HG03442 (cell line): ENCODE measurements around the gene PPA2.
"Not testable (repeated sequence)": the region's sequence is repeated elsewhere in the genome, so short reads cannot be mapped to it uniquely, and the experiment has no call there.

Experiments
- ATAC-seq: cut with Tn5 transposase; IDR thresholded peaks from one replicate; pipeline ENCODE4 v1.9.1; 2021; ENCODE audit warnings: mild to moderate bottlenecking, moderate library complexity; ENCODE audit not compliant: unreplicated experiment

Gene PPA2

DNA sequence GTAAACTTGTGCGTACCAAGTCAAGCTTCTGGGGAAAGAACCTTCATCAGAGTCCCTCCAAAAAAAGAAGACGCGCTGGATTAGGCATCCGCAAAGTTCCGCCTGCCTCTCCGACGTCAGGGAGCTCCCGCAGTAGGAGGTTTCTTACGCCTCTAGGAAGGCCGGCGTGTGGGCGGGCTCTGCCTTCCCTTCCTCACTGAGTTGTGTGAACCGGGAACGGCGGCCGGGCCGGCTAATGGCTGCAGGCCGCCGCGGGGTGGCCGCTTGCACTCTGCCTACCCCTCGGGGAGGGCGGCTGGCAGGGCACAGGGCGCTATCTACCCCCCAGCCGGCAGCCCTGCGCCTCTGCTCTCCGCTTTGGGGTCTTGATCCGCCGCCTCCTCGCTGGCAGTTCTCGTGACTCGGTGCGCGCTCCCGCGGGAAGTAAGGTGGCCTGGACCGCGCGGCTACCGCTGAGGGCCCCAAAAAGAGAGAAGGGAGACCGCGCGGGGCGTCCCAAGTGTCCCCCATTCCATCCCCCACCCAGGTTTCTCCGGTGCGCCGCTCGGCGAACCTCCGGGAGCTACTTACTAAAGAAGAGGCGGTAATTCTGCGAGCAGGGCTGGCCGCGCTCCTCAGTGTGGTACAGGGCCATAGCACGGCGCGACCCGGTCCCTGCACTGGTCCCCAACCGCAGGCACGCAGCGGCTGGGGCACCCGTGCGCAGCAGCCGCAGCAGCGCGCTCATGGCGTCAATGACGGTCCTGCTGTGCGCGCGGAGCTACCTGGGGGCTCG is at the start of gene PPA2:
TSS of gene PPA2 (minus strand) at position 739 of the 775 bp plus-strand sequence. CDS start at position 727, 12 bp downstream.
- peak; percentile 82 for ATAC-seq

DNA sequence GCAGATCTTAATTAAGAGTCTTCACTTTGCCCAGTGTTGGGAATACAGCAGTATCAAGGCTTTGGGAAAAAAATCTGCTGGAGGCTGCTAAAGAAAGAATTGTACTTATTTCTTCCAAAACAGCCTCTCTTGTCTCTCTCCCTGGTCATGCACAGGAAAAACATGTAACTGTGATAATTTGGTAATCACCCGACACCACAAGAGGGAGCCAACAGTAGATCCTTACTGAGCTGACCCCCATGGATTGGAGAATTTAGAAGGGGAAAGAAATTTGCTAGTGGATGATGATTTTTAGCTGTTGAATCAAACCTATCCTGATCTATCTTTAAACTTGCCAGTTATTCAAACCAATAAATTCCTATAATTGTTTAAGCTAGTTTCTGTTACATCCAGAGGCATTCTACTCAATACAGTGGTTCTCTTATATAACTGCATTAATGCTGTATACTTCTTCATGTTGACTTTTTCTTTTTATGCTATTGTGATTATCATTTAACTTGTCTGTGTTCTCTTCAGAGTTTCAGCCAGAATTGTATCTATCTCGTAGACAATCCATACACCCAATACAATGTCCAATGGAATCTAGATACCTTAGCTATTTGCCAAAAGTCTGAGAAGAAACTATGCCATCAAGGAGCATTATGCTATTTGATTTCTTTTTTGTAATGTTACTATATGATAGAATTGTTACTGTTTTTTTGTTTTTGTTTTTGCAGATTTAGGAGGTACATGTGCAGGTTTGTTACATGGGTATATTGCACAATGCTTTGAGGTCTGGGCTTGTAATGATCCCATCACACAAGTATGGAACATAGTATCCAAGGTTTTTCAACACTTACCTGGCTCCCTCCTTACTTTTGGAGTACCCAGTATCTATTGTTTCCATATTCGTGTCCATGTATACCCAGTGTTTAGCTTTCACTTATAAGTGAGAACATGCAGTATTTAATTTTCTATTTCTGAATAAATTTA is 47.2 kb upstream of the PPA2 start:
- peak; percentile 77 for ATAC-seq

DNA sequence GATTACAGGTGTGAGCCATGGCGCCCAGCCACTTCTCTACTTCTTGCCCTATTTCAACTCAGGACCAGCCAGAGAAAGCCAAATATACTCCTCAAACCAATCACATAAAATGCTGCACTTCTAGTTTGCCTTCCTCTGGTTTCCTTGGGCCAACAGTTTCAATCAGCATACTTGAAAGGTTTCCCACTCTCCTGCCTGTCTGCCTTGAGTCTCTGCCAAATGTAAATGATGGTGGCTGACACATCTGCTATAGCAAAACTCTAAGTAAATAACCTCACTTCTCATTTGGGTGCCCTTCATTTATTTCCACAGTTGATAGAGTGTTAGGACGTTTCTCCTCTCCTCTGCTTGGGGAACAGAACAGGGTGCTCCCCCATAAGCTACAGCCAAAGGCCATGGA is 36.4 kb upstream of the PPA2 start:
- ATAC-seq: no peak

DNA sequence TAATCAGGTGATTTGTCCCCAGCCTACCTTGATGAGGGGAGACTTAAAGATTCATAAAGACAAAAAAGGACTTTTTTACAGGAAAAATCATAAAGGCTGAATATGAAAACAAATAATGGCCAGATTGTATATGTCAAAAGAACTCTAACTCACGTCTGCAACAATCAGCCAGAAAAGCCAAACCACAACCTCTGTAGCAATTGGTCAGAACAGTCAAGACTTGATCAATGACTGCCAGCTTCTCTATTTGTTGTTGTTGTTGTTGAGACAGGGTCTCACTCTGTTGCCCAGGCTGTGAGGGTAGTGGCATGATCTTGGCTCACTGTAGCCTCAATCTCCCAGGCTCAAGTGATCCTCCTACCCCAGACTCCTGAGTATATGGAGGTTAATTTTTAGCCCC is 35.9 kb upstream of the PPA2 start:
- no peak for ATAC-seq

DNA sequence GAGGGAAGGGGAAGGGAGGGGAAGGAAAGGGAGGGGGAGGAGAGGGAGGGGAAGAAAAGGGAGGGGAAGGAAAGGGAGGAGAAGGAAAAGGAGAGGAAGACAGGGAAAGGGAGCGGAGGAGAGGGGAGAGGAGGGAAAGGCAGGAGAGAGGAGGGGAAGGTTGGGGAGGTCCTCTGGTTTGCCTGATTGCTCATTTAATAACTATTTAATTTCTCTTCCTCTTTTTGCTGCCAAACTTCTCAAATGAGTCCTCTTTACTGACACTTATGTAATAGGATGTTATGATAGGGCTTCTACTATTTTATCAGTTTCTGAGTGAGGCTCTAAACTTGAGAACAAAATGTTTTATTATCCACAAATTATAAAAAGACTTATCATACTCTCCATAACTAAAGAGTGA is 35.4 kb upstream of the PPA2 start:
- peak; percentile 95 for ATAC-seq

DNA sequence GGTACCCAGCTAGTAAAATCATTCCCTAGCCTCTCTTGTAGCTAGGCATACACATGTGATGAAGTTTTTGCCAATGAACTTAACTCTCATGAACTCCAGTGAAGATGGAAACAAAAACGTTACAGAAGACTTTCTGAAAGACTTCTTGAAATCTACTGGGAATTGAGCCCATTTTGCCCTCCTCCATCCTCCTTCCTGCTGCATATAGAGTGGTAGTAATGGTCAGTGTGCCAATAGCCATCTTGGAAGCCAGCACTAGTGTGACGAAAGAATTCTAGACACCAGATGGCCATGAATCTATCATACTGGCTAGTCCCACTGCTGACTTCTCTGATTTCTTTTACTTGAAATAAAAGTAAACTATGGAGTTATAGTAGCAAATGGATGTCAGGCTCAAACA is 30.9 kb upstream of the PPA2 start:
- no peak for ATAC-seq

DNA sequence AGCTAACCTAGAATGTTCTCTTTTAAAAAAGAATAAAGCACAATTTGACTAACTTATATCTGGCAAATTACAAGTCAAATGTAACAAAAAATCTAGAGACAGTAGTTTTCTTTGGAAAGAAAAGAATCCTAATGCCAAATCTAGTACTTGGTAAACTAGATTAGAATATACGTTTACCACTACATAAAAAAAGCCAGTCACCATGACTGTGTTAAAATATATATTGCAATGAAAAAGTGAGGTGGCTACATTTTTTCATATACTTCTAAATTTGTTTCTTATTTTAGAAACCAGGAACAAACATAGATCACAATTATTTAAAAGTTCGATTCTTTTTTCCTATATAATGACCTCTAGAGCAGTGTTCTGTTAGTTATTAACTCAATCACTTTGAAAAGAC is 29.6 kb upstream of the PPA2 start:
- ATAC-seq: no peak

DNA sequence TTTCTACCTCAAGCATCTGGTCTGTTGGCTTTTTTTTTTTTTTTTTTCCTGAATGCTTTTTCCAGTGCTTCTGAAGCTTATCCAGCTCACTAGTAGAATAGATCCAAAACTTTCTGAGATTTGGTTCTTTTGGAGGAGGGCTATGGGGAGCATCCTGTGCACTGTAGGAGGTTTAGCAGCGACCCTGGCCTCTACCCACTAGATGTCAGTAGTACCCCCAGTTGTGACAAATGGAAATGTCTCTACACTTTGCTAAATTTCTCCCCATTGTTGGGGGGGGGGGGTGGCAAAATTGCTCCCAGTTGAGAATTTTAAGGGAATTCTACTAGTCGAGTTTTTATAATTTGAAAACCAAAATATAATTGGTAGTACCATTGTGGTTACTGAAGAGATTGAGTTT is 23.0 kb upstream of the PPA2 start:
- ATAC-seq: no peak

DNA sequence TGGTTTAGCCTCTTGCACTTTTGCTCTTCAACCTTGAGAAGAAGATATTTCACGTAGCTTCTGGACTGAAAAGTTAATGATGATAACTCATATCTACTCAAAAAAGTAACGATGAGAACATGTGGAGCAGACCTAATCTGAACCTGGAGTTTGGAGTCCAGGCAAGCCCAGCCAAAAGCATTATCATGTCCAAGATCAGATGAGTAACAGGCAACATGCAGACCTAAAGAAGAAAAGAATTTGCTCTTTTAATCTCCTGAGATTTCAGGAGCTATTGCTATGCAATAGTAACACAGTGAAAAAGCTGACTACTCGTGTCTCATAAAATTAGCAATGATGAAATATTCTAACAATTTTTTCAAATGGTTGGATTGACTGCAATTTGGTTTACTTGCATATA is 21.8 kb upstream of the PPA2 start:
- no peak for ATAC-seq

DNA sequence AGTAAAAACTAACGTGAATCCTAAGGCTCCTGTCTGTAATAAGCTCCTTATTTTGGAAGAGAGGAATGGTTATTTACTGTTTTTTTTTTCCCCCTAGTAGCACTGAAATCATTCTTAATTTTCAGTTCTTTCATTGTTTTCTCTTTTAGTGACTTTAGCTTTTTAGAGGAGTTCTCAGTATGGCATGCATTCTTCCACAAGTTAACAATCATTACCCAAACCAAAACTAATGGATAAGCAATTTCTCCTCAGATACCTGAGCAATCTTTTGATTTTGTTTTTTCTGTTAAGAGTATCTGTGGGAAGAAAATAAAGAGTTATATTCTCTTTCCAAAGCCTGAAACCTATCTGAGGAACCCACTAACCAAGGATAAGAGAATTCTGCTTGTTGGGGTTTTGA is 16.7 kb upstream of the PPA2 start:
- ATAC-seq: no peak

DNA sequence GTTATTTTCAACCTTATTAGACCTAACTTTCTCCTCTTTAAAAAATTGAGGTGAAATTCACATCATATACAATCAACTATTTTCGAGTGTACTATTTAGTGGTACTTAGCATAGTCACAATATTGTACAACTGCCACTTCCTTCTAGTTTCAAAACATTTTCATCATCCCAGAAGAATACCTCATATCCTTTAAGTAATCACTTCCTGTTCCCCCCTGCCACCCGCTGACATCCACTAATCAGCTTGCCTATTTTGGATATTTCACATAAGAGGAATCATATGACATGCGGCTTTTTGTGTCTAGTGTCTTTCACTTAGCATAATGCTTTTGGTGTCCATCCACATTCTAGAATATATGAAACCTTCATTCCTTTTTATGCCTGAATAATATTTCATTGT is 10.0 kb upstream of the PPA2 start:
- ATAC-seq: no peak

DNA sequence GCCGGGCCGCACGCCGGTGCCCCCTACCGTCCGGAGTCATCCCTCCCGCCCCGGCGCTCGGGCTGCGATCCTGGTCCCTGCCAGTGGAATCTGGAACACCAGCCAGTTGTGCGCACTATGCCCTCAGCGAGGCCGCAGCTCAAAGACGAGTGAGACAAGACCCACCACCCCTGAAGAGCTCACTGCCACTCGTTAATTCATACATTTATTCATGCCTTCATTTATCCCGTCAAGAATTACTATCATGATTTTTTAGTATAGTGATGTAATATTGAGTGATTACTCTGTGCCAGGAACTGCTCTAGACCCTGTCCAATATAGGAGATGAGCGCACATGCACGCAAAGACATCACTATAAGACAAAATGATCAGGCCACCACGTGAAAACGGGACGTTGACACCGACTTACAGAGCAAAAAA is 247 bp upstream of the PPA2 start:
- no peak for ATAC-seq

DNA sequence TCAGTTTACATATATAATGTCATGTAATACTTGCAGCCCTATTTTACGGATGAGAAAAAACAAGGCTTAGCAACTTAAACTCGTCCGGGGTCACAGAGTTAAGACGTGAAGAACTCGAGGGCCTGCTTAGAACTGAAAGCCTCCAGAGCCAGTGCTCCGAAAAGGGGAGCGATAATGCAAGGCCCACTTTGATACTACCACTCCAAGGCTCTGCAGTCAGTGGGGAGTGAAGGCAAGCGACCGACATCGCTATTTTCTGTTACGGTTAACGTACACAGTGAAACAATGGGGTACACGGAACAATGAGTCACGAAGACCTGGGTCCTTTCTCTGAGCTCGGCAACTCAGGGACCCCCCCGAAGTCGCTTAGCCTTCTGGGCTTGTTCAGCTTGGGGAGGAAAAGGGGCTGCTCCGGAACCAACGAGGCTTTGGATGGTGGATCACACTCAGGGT is 965 bp downstream of the PPA2 start:
- peak; percentile 27 for ATAC-seq

DNA sequence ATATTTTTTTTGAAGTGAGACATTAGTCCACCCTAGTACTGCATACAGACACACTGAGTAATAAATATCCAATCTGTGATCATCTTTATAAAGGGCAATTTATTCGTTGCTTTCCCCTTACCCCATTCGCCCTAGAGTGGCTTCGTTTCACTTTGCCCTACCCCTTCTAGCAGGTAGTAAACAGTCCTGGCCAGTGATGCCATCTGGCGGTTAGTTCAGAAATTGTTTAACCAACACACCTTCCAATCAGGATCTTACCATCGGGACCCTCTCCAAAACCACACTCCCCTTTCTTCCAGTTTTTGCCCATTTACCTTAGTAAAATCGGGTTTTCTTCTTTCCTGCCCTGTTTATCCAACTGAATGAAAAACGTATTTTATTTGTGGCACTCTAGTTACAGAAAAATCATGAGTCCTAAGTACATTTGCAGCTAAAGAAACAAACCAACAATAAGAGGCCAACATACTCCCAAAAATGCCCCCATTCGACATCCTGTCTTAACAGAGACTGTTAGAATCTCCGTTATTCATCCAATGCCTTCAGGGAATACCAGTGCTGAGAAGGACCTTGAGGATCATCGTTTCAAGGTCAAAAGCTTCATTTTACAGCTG is 2.2 kb downstream of the PPA2 start:
- peak; percentile 27 for ATAC-seq

DNA sequence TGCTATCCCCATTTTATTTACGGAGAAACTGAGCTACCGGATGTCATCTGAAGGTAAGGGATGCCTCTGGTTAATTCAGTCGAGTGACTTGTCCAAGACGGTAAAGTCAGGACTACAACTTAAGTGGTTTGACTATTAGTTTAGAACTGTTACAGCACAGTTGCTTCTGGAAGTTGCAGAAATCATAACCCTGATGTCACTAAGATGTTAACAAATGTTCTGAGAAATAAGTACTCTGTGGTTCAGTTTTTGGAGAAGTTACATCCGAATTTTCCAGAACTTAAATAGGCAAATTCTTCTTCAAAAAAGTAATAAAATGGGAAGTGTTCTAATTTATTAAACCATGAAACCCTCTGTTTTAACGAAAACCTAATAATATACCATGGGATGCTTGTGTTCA is 3.1 kb downstream of the PPA2 start:
- ATAC-seq: no peak

DNA sequence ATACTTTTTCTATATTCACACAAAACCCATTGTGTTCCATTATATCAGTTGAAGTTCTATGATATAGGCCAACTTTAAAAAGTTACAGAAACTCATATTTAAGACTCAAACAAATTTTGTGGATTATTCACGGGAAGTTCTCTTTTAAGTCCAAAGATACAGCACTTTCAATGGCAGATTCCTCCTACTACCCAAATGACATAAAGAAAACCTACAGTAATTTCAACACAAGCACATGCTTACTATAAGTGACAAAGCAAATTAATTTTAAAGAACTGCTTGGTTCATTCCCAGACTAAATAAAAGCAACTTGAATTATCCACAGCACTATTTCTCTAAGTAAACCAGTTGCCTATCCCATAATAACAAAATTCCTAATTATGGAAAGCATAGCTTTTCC is 4.1 kb downstream of the PPA2 start:
- ATAC-seq: no peak

DNA sequence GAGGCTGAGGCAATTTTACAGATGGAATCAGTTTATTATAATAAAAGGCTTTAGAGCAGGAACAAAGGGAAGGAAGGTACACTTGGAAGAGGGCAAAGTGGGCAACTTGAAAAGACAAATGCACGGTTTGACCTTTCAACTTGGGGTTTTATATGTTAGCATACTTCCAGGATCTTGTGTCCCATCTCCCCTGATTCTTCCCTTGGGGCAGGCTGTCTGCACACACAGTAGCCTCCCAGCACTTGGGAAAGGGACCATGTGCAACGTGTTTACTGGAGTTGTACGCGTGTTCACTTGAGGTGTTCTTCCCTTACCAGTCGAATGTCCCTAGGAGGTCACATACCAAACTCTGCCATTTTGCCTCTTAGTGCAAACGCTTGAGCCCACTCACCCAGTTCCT is 7.3 kb downstream of the PPA2 start:
- no peak for ATAC-seq

DNA sequence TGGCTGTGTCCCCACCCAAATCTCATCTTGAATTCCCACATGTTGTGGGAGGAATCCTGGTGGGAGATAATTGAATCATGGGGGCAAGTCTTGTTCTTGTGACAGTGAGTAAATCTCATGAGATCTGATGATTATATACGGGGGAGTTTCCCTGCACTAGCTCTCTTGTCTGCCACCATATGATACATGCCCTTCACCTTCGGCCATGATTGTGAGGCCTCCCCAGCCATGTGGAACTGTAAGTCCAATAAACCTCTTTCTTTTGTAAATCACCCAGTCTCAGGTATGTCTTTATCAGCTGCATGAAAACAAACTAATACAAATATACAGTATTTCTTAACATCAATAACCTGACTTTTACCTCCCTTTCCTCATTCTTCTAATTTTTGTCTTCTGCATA is 9.3 kb downstream of the PPA2 start:
- ATAC-seq: not testable (repeated sequence)

DNA sequence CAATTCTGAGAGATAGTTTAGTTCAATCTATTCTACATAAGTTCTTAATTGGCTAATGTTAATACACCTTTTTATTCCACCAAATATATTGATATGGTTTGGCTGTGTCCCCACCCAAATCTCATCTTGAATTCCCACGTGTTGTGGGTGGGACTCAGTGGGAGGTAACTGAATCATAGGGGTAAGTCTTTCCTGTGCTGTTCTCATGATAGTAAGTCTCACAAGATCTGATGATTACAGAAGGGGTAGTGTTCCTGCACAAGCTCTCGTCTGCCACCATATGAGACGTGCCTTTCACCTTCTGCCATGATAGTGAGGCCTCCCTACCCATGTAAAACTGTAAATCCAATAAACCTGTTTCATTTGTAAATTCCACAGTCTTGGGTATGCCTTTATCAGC is 11.3 kb downstream of the PPA2 start:
- ATAC-seq: no peak

DNA sequence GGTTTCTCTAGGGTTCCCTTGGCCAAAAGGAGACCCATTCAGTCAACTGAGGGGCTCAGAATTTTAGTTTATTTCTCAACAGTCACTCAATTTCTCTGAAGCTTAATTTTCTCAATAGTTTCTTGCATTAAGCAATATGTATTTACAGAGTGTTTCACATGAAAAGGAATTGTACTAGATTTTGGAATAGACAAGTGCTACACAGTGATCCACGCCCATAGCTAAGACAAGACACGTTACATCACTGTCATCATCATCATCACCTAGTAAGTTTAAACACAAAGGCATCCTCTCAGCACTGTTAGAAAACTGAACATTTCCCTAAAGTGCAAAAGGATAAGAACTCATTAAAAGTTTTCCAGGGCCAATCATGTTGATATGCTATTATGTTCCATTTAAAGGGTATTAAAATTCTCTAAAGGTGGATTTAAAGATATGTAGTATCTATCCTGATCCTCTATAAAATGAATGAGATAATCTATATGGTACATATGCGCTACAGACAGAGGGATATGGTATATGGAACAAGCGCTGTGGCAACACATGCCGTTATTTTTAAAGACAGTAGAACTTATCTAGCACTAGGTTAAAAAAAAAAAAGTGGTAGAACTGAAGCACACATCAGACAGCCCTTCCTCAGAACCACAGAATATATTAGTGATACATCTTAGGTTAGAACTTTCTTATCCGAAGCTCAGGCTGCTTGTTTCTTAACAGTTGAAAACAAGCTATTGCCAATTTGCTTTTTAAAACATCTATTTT is 12.1 kb downstream of the PPA2 start:
- ATAC-seq: no peak

DNA sequence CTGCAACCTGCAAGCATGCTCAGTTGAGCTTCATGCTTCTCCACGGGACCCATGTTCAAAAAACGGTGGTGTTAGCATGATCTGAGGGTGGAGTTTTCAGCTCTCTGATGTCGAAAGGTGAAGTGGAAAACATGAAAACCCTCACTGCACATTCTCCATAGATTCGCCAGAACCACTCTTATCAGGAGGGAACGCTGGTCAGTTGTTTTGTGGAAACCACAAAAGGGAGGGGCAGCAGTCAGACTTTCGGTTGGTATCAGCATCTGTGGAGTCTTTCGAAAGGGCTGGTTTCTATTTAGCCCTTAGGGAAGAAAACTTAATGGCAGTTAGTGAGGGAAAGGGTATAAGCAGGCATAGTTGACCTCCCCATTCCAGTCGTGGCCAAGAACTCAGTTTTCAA is 12.6 kb downstream of the PPA2 start:
- ATAC-seq: no peak
